H9 (cell line): ENCODE data around the gene TRHDE. TPM values are rescaled to one million over a fixed set of nuclear protein-coding genes. Genes with fewer than 3 reads are reported as not detected.

Experiments used
- DNase-seq: peaks from one replicate; pipeline ENCODE4 v3.0.0-alpha.2; 2017
- H2AFZ ChIP-seq: one replicate; pipeline ENCODE4 v1.6.1; 2013; ENCODE audit warnings: mild to moderate bottlenecking, low read length, control low read depth, moderate library complexity
- H2AK5ac ChIP-seq: 2 replicates; pipeline ENCODE4 v1.6.1; 2013; ENCODE audit warnings: low read length, control low read depth, mixed read lengths; ENCODE audit not compliant: insufficient read length
- H2BK120ac ChIP-seq: one replicate; pipeline ENCODE4 v1.6.1; 2013; ENCODE audit warnings: low read depth, mild to moderate bottlenecking, low read length, control low read depth, inconsistent platforms; ENCODE audit not compliant: poor library complexity, severe bottlenecking
- H2BK12ac ChIP-seq: 2 replicates; pipeline ENCODE4 v1.6.1; 2013; ENCODE audit warnings: low read length, control low read depth, mixed read lengths, low read depth; ENCODE audit not compliant: insufficient read length
- H2BK15ac ChIP-seq: 2 replicates; pipeline ENCODE4 v1.6.1; 2013; ENCODE audit warnings: low read depth, low read length, control low read depth
- H2BK20ac ChIP-seq: one replicate; pipeline ENCODE4 v1.6.1; 2013; ENCODE audit warnings: low read depth, mild to moderate bottlenecking, low read length, control low read depth, inconsistent platforms; ENCODE audit not compliant: poor library complexity, severe bottlenecking
- H2BK5ac ChIP-seq: 2 replicates; pipeline ENCODE4 v1.6.1; 2013; ENCODE audit warnings: low read length, control low read depth, mixed read lengths; ENCODE audit not compliant: insufficient read length
- H3K14ac ChIP-seq: 2 replicates; pipeline ENCODE4 v1.6.1; 2013; ENCODE audit warnings: low read length, control low read depth; ENCODE audit not compliant: insufficient read depth
- H3K18ac ChIP-seq: 2 replicates; pipeline ENCODE4 v1.6.1; 2013; ENCODE audit warnings: low read depth, mild to moderate bottlenecking, mixed read lengths, low read length, control low read depth; ENCODE audit not compliant: insufficient read length
- H3K23ac ChIP-seq: 2 replicates; pipeline ENCODE4 v1.6.1; 2013; ENCODE audit warnings: low read length, control low read depth, mixed read lengths, low read depth; ENCODE audit not compliant: insufficient read length
- H3K23me2 ChIP-seq: 2 replicates; pipeline ENCODE4 v1.6.1; 2013; ENCODE audit warnings: low read depth, mild to moderate bottlenecking, mixed read lengths, low read length, control low read depth; ENCODE audit not compliant: insufficient read length, poor library complexity, severe bottlenecking
- H3K27ac ChIP-seq: 2 replicates; pipeline ENCODE4 v1.5.1; 2013; ENCODE audit warnings: low read length, control low read depth, mixed read lengths, low read depth; ENCODE audit not compliant: insufficient read length
- H3K27me3 ChIP-seq: 2 replicates; pipeline ENCODE4 v1.6.1; 2013; ENCODE audit warnings: low read length, control low read depth, inconsistent platforms; ENCODE audit not compliant: insufficient read depth
- H3K4ac ChIP-seq: 2 replicates; pipeline ENCODE4 v1.6.1; 2013; ENCODE audit warnings: low read depth, mild to moderate bottlenecking, control low read depth, inconsistent platforms, low read length, moderate library complexity
- H3K4me1 ChIP-seq: 2 replicates; pipeline ENCODE4 v1.6.1; 2013; ENCODE audit warnings: low read length, control low read depth, inconsistent platforms; ENCODE audit not compliant: insufficient read depth
- H3K4me2 ChIP-seq: 2 replicates; pipeline ENCODE4 v1.6.1; 2013; ENCODE audit warnings: low read length, control low read depth, mixed read lengths; ENCODE audit not compliant: insufficient read length, insufficient read depth
- H3K56ac ChIP-seq: 2 replicates; pipeline ENCODE4 v1.6.1; 2013; ENCODE audit warnings: low read depth, mild to moderate bottlenecking, mixed read lengths, low read length, control low read depth; ENCODE audit not compliant: insufficient read length
- H3K79me1 ChIP-seq: 2 replicates; pipeline ENCODE4 v1.6.1; 2013; ENCODE audit warnings: low read depth, mild to moderate bottlenecking, moderate library complexity, low read length, control low read depth, inconsistent platforms; ENCODE audit not compliant: insufficient read depth, poor library complexity, severe bottlenecking
- H3K79me2 ChIP-seq: 2 replicates; pipeline ENCODE4 v1.6.1; 2013; ENCODE audit warnings: low read length, control low read depth, inconsistent platforms; ENCODE audit not compliant: insufficient read depth
- H3K9ac ChIP-seq: 2 replicates; pipeline ENCODE4 v1.6.1; 2013; ENCODE audit warnings: low read length, control low read depth, mixed read lengths; ENCODE audit not compliant: insufficient read length; ENCODE audit errors: extremely low read depth
- H3K9me3 ChIP-seq: one replicate; pipeline ENCODE4 v1.6.1; 2013; ENCODE audit warnings: low read depth, low read length, inconsistent platforms; ENCODE audit not compliant: control insufficient read depth
- H3T11ph ChIP-seq: one replicate; pipeline ENCODE4 v1.6.1; 2013; ENCODE audit warnings: mild to moderate bottlenecking, low read length, control low read depth, inconsistent platforms
- H4K20me1 ChIP-seq: one replicate; pipeline ENCODE4 v1.6.1; 2013; ENCODE audit not compliant: control insufficient read depth, insufficient read length, insufficient read depth
- H4K5ac ChIP-seq: 2 replicates; pipeline ENCODE4 v1.6.1; 2013; ENCODE audit warnings: low read depth, mild to moderate bottlenecking, mixed read lengths, low read length, control low read depth; ENCODE audit not compliant: insufficient read length
- H4K8ac ChIP-seq: replicated peaks from 2 replicates; pipeline ENCODE4 v1.6.1; 2013; ENCODE audit warnings: low read length, control low read depth, mixed read lengths, low read depth; ENCODE audit not compliant: insufficient read length
- H4K91ac ChIP-seq: 2 replicates; pipeline ENCODE4 v1.6.1; 2013; ENCODE audit warnings: low read depth, mild to moderate bottlenecking, moderate library complexity, mixed read lengths, low read length, control low read depth; ENCODE audit not compliant: insufficient read length
- H3K27ac Mint-ChIP-seq, 3 experiments: 2 replicates in 2 of 3; 3 replicates in 1 of 3; pipeline ENCODE4 v1.8.0; 2020 to 2021; ENCODE audit warnings: mixed read lengths in 3 of 3, mild to moderate bottlenecking in 1 of 3, moderate library complexity in 1 of 3
- H3K27me3 Mint-ChIP-seq: 2 replicates; pipeline ENCODE4 v1.8.0; 2021; ENCODE audit warnings: low read depth, mild to moderate bottlenecking, moderate library complexity, mixed read lengths
- H3K36me3 Mint-ChIP-seq, 3 experiments: 2 replicates in 2 of 3; 3 replicates in 1 of 3; pipeline ENCODE4 v1.8.0; 2020 to 2021; ENCODE audit warnings: low read depth in 3 of 3, mixed read lengths in 3 of 3; ENCODE audit not compliant: insufficient read depth in 1 of 3
- H3K4me1 Mint-ChIP-seq, 2 experiments: 2 replicates each; pipeline ENCODE4 v1.8.0; 2020; ENCODE audit warnings: mixed read lengths in 2 of 2
- H3K4me3 Mint-ChIP-seq, 2 experiments: 2 replicates in 1 of 2; 3 replicates in 1 of 2; pipeline ENCODE4 v1.8.0; 2020 to 2021; ENCODE audit warnings: mild to moderate bottlenecking in 2 of 2, mixed read lengths in 2 of 2, moderate library complexity in 1 of 2
- H3K9me3 Mint-ChIP-seq, 2 experiments: 2 replicates in 1 of 2; 3 replicates in 1 of 2; pipeline ENCODE4 v1.8.0; 2020; ENCODE audit warnings: mild to moderate bottlenecking in 2 of 2, mixed read lengths in 2 of 2, moderate library complexity in 1 of 2
- WGBS: extraction: QIAGEN DNeasy Blood & Tissue Kit; methylation state at CpG from one replicate; pipeline ENCODE4 v1.1.7; 2013; ENCODE audit warnings: missing lambda C conversion rate, low lambda C conversion rate, mixed read lengths; ENCODE audit not compliant: insufficient read length; ENCODE audit errors: extremely low coverage; 5-methylcytosine and 5-hydroxymethylcytosine counted together
- total RNA-seq: library from RNA; stranded (reverse); gene quantifications from 2 replicates; pipeline ENCODE4 v1.2.1, GENCODE V29; 2021
- TF ChIP-seq, protein P1 (sequence below): fragments of 200-600 bp; sonication (generic); conservative IDR thresholded peaks from 3 replicates; pipeline ENCODE4 v1.8.0; 2021; ENCODE audit warnings: antibody characterized with exemption, mild to moderate bottlenecking

TRHDE gene
- total RNA-seq, 1 experiment from 2014 or later, result 1.0 TPM

GRCh38 chr12:72471806-72472205 is 199.6 kb downstream of the TRHDE start:
- H4K8ac ChIP-seq, result no peak overlapping the region
- Mint-ChIP-seq H3K27ac (peak overlapping the region; percentile 2 to 86 (median 83); a peak in 5 of 7 replicates), H3K36me3 (no peaks in the 10 kb centered on the region), H3K9me3 (no peaks in the 10 kb centered on the region), H3K27me3 (no peaks in the 10 kb centered on the region), H3K4me1 (peaks cover 6 to 10% of the 10 kb centered on the region in 2 experiments), H3K4me3 (no peak overlapping the region)
- H2BK12ac ChIP-seq, result no peak overlapping the region
- H2AFZ ChIP-seq, result no peak overlapping the region
- H3K4ac ChIP-seq, result no peak overlapping the region
- no peak for DNase-seq
- no peak overlapping the region for H2BK5ac ChIP-seq
- H3K23me2 ChIP-seq, result no peaks in the 10 kb centered on the region
- H3K9me3 ChIP-seq, result no peaks in the 10 kb centered on the region
- no peak overlapping the region for H4K91ac ChIP-seq
- no peaks in the 10 kb centered on the region for H3K79me2 ChIP-seq
- H2BK120ac ChIP-seq, result no peak overlapping the region
- H2BK20ac ChIP-seq, result no peak overlapping the region
- H3K4me2 ChIP-seq, result no peak overlapping the region
- H3K14ac ChIP-seq, result no peak overlapping the region
- WGBS, result no CpG with 5 or more reads among the region's 3 CpGs
- no peak overlapping the region for H3K9ac ChIP-seq
- no peaks in the 10 kb centered on the region for H3K27me3 ChIP-seq
- peaks cover 4% of the 10 kb centered on the region for H3K4me1 ChIP-seq
- H3K27ac ChIP-seq, result no peak overlapping the region
- no peak overlapping the region for H3K56ac ChIP-seq
- TF ChIP-seq, protein P1, sequence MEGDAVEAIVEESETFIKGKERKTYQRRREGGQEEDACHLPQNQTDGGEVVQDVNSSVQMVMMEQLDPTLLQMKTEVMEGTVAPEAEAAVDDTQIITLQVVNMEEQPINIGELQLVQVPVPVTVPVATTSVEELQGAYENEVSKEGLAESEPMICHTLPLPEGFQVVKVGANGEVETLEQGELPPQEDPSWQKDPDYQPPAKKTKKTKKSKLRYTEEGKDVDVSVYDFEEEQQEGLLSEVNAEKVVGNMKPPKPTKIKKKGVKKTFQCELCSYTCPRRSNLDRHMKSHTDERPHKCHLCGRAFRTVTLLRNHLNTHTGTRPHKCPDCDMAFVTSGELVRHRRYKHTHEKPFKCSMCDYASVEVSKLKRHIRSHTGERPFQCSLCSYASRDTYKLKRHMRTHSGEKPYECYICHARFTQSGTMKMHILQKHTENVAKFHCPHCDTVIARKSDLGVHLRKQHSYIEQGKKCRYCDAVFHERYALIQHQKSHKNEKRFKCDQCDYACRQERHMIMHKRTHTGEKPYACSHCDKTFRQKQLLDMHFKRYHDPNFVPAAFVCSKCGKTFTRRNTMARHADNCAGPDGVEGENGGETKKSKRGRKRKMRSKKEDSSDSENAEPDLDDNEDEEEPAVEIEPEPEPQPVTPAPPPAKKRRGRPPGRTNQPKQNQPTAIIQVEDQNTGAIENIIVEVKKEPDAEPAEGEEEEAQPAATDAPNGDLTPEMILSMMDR, result no peak
- no peak overlapping the region for H3K23ac ChIP-seq
- no peak overlapping the region for H3K18ac ChIP-seq
- no peak overlapping the region for H3T11ph ChIP-seq
- H3K79me1 ChIP-seq, result no peaks in the 10 kb centered on the region
- no peak overlapping the region for H4K5ac ChIP-seq
- H2AK5ac ChIP-seq, result no peak overlapping the region
- H2BK15ac ChIP-seq, result no peak overlapping the region
- H4K20me1 ChIP-seq, result no peaks in the 10 kb centered on the region
